Subcutaneous adipose tissue (tissue), 4 donors: ENCODE measurements around the gene SNUPN. TPM values are rescaled to one million over a fixed set of nuclear protein-coding genes. Genes with fewer than 3 reads are reported as not detected.

ENCODE experiments used
- total RNA-seq, 4 donors: library from RNA; depleted of rRNA; stranded (reverse); fragments of >200 nt; gene quantifications; one replicate each; pipeline ENCODE4 v1.1.0, GENCODE V29; 2016
- TF ChIP-seq, protein P1 (sequence below): fragments of 450-650 bp; IDR thresholded peaks from one replicate; pipeline ENCODE4 v1.5.1; 2016; ENCODE audit warnings: low read depth, mild to moderate bottlenecking, control low read depth, antibody characterized with exemption, moderate library complexity

The SNUPN gene
- total RNA-seq, 4 donors from 2014 or later = 19.7 to 23.3 (median 21.9) TPM

DNA sequence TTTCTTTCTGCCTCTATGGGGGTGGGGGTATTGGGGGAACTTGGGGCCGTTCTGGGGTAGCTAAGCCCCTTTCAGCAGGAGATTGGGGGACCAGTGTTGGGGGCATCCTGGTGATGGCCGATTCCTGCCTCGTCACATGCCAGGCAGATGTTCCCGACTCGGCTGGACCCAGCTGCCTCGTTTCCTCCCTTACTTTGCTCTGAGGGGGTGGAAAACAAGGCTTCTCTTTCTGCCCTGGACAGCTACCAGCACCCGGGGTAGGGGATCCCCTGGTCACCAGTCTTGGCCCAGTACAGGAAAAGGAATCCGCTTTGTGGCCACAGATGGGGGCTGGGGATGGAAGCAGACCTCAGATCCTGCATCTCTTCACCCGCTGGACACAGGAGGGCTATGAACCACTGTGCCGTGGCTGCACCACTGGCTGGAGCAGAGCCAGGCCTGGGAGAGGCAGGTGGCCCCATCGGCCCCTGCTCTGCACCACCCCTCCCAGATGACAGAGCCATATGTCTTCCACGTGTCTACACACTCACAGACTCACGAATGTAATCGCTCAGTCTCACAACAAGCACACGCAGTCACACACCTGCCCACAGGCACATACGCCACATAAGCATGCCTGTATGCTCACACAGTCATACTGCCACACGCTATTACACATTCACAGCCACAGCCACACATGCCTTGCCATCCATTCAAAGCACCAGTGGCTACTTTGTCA lies 34.6 kb upstream of the SNUPN start:
- TF ChIP-seq, protein P1, sequence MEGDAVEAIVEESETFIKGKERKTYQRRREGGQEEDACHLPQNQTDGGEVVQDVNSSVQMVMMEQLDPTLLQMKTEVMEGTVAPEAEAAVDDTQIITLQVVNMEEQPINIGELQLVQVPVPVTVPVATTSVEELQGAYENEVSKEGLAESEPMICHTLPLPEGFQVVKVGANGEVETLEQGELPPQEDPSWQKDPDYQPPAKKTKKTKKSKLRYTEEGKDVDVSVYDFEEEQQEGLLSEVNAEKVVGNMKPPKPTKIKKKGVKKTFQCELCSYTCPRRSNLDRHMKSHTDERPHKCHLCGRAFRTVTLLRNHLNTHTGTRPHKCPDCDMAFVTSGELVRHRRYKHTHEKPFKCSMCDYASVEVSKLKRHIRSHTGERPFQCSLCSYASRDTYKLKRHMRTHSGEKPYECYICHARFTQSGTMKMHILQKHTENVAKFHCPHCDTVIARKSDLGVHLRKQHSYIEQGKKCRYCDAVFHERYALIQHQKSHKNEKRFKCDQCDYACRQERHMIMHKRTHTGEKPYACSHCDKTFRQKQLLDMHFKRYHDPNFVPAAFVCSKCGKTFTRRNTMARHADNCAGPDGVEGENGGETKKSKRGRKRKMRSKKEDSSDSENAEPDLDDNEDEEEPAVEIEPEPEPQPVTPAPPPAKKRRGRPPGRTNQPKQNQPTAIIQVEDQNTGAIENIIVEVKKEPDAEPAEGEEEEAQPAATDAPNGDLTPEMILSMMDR = no peak

DNA sequence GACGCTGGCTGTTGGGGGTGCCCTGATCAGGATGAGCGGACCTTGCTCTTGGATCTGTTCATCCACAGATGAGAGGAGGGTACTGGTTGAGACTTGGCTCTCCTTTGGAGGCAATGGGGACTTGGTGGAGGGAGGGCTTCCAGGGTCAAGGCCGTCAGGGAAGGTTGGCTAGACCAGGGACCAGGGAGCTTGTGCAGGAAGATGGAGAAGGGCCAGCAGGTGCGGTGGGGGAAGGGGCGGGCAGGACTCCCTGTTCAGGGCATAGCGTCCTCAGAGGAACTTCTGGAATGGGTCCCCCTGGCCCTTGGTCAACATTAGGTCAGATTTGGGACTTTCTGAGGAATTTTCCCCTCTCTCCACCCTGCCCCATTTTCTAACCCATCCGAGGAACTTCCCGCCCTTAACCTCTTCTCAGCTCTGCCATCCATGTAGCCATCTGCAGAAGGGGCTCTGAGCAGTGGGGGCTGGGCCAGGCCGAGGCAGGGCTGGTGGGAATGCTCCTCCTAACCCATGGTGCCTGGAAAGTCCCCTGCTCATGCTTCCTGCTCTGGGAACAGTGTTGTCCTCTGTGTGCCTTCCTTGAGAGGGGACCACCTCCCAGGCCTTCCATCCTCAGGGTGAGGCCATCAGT lies 33.7 kb upstream of the SNUPN start:
- TF ChIP-seq, protein P1 = no peak

DNA sequence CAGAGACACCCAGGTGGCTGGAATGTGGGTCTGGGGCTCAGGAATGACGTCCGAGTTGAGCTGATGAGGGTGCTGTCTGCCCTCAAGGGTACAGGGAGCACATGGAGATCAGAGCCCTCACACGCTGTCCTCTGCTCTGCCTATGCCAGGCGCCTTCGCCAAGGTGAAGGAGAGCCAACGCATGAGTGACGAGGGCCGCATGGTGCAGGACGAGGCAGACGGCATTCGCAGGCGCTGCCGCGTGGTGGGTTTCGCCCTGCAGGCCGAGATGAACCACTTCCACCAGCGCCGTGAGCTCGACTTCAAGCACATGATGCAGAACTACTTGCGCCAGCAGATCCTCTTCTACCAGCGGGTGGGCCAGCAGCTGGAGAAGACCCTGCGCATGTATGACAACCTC lies 31.3 kb upstream of the SNUPN start:
- TF ChIP-seq, protein P1 = no peak

DNA sequence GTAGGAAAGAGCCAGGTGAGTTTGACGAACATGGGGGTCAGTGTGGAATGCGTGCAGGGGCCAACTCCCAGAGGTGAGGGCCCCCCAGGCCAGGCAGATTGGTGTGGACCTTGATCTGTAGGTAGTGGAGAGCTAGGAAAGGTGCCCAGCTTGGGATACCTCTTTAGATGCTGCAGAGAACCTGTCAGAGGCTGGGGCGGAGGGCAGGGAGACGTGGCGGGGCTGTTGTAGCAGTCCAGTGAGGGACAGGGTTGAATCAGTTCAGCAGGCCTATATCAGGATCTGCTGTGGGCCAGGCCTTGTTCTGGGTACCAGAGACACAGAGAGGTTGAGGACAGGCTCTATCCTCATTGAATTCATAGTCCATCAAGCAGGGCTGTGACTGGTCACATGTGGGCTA lies 30.8 kb upstream of the SNUPN start:
- TF ChIP-seq, protein P1 = no peak

DNA sequence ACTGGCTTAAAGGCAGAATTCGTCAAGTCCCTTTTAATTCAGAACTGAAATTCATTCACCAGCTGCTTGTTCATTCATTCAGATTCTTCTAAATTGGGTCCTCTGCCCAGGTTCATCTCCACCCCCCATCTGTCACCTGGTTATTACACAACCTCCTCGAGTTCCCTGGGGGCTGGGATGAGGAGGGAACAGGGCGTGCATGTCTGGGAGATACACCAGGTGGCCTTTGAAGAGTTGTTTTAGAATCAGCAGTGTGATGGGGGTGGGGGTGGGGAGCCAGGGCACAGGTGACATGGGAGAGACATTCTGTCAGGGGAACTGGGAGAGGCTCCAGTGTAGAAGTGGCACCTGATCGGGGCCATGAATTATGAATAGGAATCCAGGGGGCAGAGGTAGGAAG lies 30.4 kb upstream of the SNUPN start:
- TF ChIP-seq, protein P1 = no peak

DNA sequence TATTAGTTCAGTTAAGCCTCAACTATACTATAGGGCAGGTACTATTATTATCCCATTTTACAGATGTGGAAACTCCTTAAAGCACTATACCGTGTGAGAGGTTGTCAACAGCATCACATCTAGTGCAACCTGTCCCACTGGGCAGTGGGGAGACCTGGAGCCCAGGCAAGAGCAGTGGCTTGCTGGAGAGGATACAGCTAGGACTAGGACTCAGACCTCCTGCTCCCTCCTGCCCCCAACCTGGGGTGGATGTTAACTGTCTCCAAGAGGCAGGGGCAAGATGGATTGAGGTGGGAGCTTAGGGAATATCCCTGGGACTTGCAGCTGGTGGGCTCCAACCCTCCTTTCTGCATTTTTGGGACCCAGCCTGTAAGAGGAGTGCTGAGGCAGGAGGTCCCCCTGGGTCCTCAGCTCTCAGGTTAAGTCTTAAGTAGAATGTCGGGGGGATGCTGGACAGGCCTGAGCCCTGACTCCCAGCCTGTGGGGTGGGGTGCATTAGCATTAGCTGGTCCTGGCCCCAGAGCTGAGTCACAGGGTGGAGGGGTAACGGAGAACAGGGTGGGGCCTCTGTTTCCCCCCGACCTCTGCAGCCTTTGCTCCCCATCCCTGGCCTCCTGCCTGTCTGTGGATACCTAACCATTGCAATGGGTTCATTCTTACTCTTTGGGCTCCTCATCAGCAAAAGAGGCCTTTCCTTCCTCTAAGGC lies 28.8 kb upstream of the SNUPN start:
- TF ChIP-seq, protein P1 = no peak

DNA sequence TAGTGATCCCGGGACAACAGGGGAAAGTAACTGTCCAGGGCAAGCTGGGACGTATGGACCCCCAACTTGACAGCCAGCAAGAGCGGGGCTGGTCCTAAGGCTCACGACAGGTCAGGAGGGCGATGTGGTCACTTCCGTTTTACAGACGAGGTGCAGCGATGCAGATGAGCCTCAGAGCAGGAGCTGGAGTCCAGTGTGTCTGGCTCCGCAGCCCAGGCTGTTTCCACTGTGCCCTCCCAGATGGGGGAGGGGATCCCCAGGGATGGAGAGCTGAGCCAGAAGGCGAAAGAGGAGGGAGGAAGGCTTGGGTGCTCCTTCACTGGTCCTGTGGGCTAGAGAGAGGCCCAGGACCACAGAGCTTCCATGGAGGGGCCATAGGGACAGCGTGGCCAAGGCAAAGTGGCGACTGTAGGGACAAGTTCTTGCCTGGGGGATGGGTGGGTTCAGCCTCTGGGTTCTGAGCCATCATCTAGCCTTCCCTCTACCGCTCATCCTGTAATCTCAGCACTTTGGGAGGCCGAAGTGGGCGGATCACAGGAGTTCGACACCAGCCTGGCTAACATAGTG lies 27.9 kb upstream of the SNUPN start:
- TF ChIP-seq, protein P1 = no peak
